Peyer's patch (tissue), 4 donors: ENCODE measurements around the gene SERPINB1. TPM values are rescaled to one million over a fixed set of nuclear protein-coding genes. Genes with fewer than 3 reads are reported as not detected.

Experiments used
- DNase-seq, 3 donors: peaks; one replicate each; pipeline ENCODE4 v3.0.0-alpha.2; 2017 to 2019
- H3K27ac ChIP-seq, 4 donors: fragments of 200-600 bp; sonication (generic); one replicate each; pipeline ENCODE4 v1.5.1; 2016 to 2019
- H3K27me3 ChIP-seq, 2 donors: fragments of 200-600 bp; sonication (generic); one replicate each; pipeline ENCODE4 v1.5.1; 2019
- H3K36me3 ChIP-seq, 3 donors: fragments of 200-600 bp; sonication (generic); one replicate each; pipeline ENCODE4 v1.5.1; 2016 to 2019
- H3K4me1 ChIP-seq, 4 donors: fragments of 200-600 bp; sonication (generic); one replicate each; pipeline ENCODE4 v1.5.1; 2016 to 2019
- H3K4me3 ChIP-seq, 4 donors: fragments of 200-600 bp; sonication (generic); 1 replicate in 3 of 4; 2 replicates in 1 of 4; pipeline ENCODE4 v1.5.1; 2016 to 2019; ENCODE audit warnings: mild to moderate bottlenecking in 1 of 4
- H3K9me3 ChIP-seq, 4 donors: fragments of 200-600 bp; sonication (generic); one replicate each; pipeline ENCODE4 v1.5.1; 2016 to 2019; ENCODE audit warnings: mild to moderate bottlenecking in 1 of 4
- CTCF ChIP-seq, 6 experiments: fragments of 450-650 bp in 4 of 6; fragments of 200-600 bp in 2 of 6; sonication (generic) in 1 of 6; IDR thresholded peaks; one replicate each; pipeline ENCODE4 v1.5.1; 2017 to 2019; ENCODE audit warnings: antibody characterized with exemption in 6 of 6, mild to moderate bottlenecking in 3 of 6, moderate library complexity in 1 of 6
- POLR2A ChIP-seq, 2 donors: fragments of 450-650 bp; IDR thresholded peaks; one replicate each; pipeline ENCODE4 v1.5.1; 2017; ENCODE audit warnings: antibody characterized with exemption in 2 of 2, mild to moderate bottlenecking in 2 of 2, moderate library complexity in 2 of 2
- total RNA-seq, 4 donors: library from RNA; depleted of rRNA; stranded (reverse); fragments of >200 nt; gene quantifications; one replicate each; pipeline ENCODE4 v1.1.0, GENCODE V29; 2016

The SERPINB1 gene
- total RNA-seq, 4 donors from 2014 or later = 58.6 to 122 (median 86.4) TPM

GRCh38 chr6:2840749-2841061, 958 bp downstream of the SERPINB1 start:
- no peaks in the 10 kb centered on the region for H3K27me3 ChIP-seq
- peaks cover 0 to 25% (median 0%) of the 10 kb centered on the region in 3 donors for H3K36me3 ChIP-seq
- no peaks in the 10 kb centered on the region for H3K9me3 ChIP-seq
- peak overlapping the region; percentile 91 to 99 (median 96) for H3K27ac ChIP-seq
- peak in 1 of 3 donors; percentile 50 for DNase-seq
- peak overlapping the region; percentile 67 to 77 (median 68) for H3K4me3 ChIP-seq
- TF ChIP-seq CTCF (IDR thresholded peaks at IDR 0.05) (no peak), POLR2A (IDR thresholded peaks at IDR 0.05) (no peak)
- H3K4me1 ChIP-seq = peaks cover 0 to 32% (median 10%) of the 10 kb centered on the region in 4 donors

GRCh38 chr6:2839982-2840748, 1.5 kb downstream of the SERPINB1 start:
- Histone ChIP-seq H3K4me1 (peaks cover 0 to 32% (median 10%) of the 10 kb centered on the region in 4 donors), H3K27ac (peak overlapping the region; percentile 91 to 99 (median 96)), H3K4me3 (peak overlapping the region; percentile 67 to 77 (median 68)), H3K36me3 (peaks cover 0 to 30% (median 0%) of the 10 kb centered on the region in 3 donors), H3K27me3 (no peaks in the 10 kb centered on the region), H3K9me3 (no peaks in the 10 kb centered on the region)
- peak in 1 of 3 donors; percentile 52 for DNase-seq
- TF ChIP-seq CTCF (IDR thresholded peaks at IDR 0.05) (no peak), POLR2A (IDR thresholded peaks at IDR 0.05) (no peak)

- peak in 1 of 3 donors; percentile 60 for DNase-seq
- H3K4me1 ChIP-seq = peaks cover 0 to 32% (median 10%) of the 10 kb centered on the region in 4 donors
- H3K36me3 ChIP-seq = peaks cover 0 to 38% (median 0%) of the 10 kb centered on the region in 3 donors
- TF ChIP-seq CTCF (IDR thresholded peaks at IDR 0.05) = no peak
- TF ChIP-seq POLR2A (IDR thresholded peaks at IDR 0.05) = peak in 1 of 2 donors; percentile 17
- peak overlapping the region; percentile 91 to 99 (median 96) for H3K27ac ChIP-seq
- peak overlapping the region in 3 of 4 donors; percentile 67 to 77 (median 70) for H3K4me3 ChIP-seq
- no peaks in the 10 kb centered on the region for H3K9me3 ChIP-seq
- no peaks in the 10 kb centered on the region for H3K27me3 ChIP-seq
Observed at GRCh38 chr6:2839195-2839981, 2.3 kb downstream of the SERPINB1 start.

- Histone ChIP-seq H3K4me1 (peaks cover 0 to 32% (median 10%) of the 10 kb centered on the region in 4 donors), H3K27ac (peak overlapping the region in 1 of 4 donors; percentile 22)
Observed at GRCh38 chr6:2838251-2838650, 3.4 kb downstream of the SERPINB1 start.

More at GRCh38 chr6:2838251-2838650, 3.4 kb downstream of the SERPINB1 start:
- TF ChIP-seq CTCF (IDR thresholded peaks at IDR 0.05) (no peak), POLR2A (IDR thresholded peaks at IDR 0.05) (no peak)
- Histone ChIP-seq H3K9me3 (no peaks in the 10 kb centered on the region), H3K36me3 (peaks cover 0 to 50% (median 0%) of the 10 kb centered on the region in 3 donors), H3K4me3 (peak overlapping the region in 1 of 4 donors; percentile 70), H3K27me3 (no peaks in the 10 kb centered on the region)
- DNase-seq = no peak
